ENCODE data around the gene PARM1. TPM values are rescaled to one million over a fixed set of nuclear protein-coding genes. Genes with fewer than 3 reads are reported as not detected.

PARM1 gene, protein sequence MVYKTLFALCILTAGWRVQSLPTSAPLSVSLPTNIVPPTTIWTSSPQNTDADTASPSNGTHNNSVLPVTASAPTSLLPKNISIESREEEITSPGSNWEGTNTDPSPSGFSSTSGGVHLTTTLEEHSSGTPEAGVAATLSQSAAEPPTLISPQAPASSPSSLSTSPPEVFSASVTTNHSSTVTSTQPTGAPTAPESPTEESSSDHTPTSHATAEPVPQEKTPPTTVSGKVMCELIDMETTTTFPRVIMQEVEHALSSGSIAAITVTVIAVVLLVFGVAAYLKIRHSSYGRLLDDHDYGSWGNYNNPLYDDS
- total RNA-seq (2021; fragmentation: NEBNext Ultra II Directional; extraction: Animal tissue kit (Norgen Biotek cat#: 25700)): under 1 TPM; 0.05 to 0.23 (median 0.16) TPM
- long read RNA-seq: 0 reads

DNA sequence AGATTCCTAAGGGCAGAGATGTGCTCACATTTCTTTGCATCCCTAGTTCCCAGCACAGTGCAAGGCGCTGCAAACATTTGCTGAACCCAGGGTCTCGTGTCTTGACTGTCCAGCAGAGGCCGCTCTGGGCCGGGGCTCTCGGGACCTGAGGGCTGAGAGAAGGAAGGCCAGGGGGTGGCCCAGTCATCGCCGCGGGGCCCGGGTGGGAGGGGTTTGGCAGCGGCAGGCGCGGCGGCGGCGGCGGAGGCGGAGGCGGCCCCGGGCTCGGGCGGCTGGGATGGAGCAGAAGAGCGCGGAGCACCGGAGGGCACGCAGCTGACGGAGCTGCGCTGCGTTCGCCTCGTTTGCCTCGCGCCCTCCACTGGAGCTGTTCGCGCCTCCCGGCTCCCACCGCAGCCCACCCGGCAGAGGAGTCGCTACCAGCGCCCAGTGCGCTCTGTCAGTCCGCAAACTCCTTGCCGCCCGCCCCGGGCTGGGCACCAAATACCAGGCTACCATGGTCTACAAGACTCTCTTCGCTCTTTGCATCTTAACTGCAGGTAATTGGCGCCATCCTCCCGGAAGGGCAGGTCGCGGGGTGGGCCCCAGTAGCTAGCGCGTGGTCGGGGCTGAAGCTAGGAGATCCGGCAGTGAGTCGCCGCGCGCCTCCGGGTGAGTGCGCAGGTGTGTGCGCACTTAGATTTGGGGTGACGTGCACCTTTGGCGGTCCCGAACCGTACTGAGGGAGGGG lies at the start of gene PARM1:
Gene PARM1, plus strand, starts transcription at position 285 of the 730 bp plus-strand sequence. Its CDS starts 212 bp downstream, at position 497.
- DNase-seq: peak; percentile 53
- TF ChIP-seq, protein P1, sequence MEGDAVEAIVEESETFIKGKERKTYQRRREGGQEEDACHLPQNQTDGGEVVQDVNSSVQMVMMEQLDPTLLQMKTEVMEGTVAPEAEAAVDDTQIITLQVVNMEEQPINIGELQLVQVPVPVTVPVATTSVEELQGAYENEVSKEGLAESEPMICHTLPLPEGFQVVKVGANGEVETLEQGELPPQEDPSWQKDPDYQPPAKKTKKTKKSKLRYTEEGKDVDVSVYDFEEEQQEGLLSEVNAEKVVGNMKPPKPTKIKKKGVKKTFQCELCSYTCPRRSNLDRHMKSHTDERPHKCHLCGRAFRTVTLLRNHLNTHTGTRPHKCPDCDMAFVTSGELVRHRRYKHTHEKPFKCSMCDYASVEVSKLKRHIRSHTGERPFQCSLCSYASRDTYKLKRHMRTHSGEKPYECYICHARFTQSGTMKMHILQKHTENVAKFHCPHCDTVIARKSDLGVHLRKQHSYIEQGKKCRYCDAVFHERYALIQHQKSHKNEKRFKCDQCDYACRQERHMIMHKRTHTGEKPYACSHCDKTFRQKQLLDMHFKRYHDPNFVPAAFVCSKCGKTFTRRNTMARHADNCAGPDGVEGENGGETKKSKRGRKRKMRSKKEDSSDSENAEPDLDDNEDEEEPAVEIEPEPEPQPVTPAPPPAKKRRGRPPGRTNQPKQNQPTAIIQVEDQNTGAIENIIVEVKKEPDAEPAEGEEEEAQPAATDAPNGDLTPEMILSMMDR (IDR thresholded peaks at IDR 0.05): peak; percentile 79
- Mint-ChIP-seq H3K27me3 (ENCODE audit: insufficient read depth) (peaks cover 33% of the 10 kb centered on the region), H3K4me3 (peak within 1 kb of the TSS; percentile 79), H3K27ac (no peak within 1 kb of the TSS), H3K36me3 (ENCODE audit: low read depth) (no peaks in the 10 kb centered on the region), H3K9me3 (no peaks in the 10 kb centered on the region), H3K4me1 (ENCODE audit: low read depth) (peaks cover 25% of the 10 kb centered on the region)

DNA sequence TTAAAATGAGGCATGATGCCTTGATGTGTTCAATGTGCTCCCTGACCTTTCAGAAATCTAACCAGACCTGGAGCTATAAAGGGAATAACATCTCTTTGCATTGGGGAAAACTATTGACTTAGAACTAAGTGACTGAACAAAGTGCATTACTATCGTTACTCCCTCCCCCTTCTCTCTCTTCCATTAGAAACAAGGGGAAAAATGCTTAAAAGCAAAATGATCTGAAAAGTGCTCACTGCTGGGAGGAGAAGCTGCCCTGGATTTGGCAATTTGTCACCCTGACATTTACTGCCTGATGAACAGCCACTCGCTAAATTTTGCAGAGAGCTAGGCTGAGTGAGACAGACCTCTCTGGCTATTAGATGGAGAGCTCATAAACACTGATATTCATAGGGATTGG lies 48.6 kb upstream of the PARM1 start:
- TF ChIP-seq, protein P1 (IDR thresholded peaks at IDR 0.05): no peak
- Mint-ChIP-seq H3K27me3 (ENCODE audit: insufficient read depth) (peaks cover 3% of the 10 kb centered on the region), H3K4me3 (no peak overlapping the region), H3K9me3 (peaks cover 7% of the 10 kb centered on the region; the same call in 1 of the 2 replicates), H3K27ac (peak overlapping the region; percentile 24; the same call in 1 of the 2 replicates), H3K4me1 (ENCODE audit: low read depth) (peaks cover 38% of the 10 kb centered on the region), H3K36me3 (ENCODE audit: low read depth) (peaks cover 9% of the 10 kb centered on the region; the same call in 1 of the 2 replicates)
- no peak for DNase-seq

DNA sequence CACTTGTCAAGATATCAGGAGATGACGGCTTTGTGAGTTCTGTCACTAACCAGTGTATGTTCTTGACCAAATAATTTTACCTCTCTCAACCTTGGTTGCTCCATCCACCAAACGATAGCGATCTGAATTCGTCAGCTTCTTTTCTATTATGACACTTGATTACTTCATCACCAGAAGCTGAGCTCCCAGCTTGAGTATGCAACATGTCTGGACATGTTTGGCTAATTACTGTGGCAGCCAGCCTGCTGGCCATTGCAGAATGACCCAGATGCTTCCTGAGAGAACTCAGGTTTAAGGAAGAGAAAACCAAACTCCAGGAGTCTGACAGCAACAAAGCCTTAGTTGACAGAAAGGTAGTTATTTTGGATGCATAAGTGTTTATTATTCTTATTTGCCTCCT lies 46.4 kb upstream of the PARM1 start:
- peaks cover 9% of the 10 kb centered on the region; the same call in 1 of the 2 replicates for H3K36me3 Mint-ChIP-seq (ENCODE audit: low read depth)
- H3K27ac Mint-ChIP-seq: peak overlapping the region; percentile 82
- H3K4me1 Mint-ChIP-seq (ENCODE audit: low read depth): peaks cover 38% of the 10 kb centered on the region
- TF ChIP-seq, protein P1 (IDR thresholded peaks at IDR 0.05): no peak
- H3K27me3 Mint-ChIP-seq (ENCODE audit: insufficient read depth): peaks cover 6% of the 10 kb centered on the region
- H3K4me3 Mint-ChIP-seq: peak overlapping the region; percentile 5; the same call in 1 of the 2 replicates
- peak; percentile 50 for DNase-seq
- peaks cover 7% of the 10 kb centered on the region; the same call in 1 of the 2 replicates for H3K9me3 Mint-ChIP-seq

DNA sequence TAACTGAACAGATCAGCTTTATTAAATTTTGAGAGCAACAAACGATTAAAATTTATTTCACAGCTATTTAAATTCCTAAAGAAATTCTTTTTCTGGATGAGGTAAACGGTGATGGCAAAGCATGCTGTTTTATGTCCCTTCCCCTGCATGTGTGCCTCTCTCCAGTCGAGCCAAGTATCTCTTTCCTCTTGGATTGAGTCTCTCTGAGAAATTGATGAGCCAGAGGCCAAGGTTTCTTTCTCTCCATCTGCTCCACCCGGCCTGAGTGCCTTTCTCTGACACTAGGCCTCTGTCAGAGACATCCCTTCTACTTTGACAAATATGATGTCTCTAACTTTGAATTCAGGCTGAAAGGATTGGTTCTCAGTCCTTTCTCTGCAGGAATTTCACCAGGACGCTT lies 42.6 kb upstream of the PARM1 start:
- Mint-ChIP-seq H3K9me3 (peaks cover 7% of the 10 kb centered on the region; the same call in 1 of the 2 replicates), H3K36me3 (ENCODE audit: low read depth) (peaks cover 9% of the 10 kb centered on the region; the same call in 1 of the 2 replicates), H3K27ac (no peak overlapping the region), H3K4me1 (ENCODE audit: low read depth) (peaks cover 18% of the 10 kb centered on the region), H3K27me3 (ENCODE audit: insufficient read depth) (peaks cover 14% of the 10 kb centered on the region), H3K4me3 (no peak overlapping the region)
- TF ChIP-seq, protein P1 (IDR thresholded peaks at IDR 0.05): no peak
- no peak for DNase-seq

DNA sequence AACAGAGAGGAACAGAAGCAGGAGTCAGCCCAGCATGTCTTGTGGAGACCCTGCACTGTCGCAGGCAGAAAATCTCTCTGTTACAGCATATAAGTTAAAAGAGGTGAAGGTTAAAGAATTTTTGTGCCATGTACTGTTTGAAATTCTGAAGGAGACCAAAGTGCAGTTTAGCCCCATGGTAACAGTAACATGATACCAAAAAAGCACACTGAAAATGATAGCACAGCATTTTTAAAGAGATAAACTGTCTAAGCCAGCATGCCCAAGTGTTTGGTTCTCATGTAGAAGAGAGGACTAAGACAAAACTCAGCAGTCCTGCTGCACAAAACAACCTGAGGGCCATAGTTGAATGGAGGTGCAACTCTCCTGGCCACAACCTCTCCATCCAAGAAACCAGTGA lies 41.9 kb upstream of the PARM1 start:
- Mint-ChIP-seq H3K4me1 (ENCODE audit: low read depth) (peaks cover 12% of the 10 kb centered on the region), H3K27ac (no peak overlapping the region), H3K9me3 (peaks cover 7% of the 10 kb centered on the region; the same call in 1 of the 2 replicates), H3K27me3 (ENCODE audit: insufficient read depth) (peaks cover 14% of the 10 kb centered on the region), H3K4me3 (no peak overlapping the region), H3K36me3 (ENCODE audit: low read depth) (peaks cover 9% of the 10 kb centered on the region; the same call in 1 of the 2 replicates)
- TF ChIP-seq, protein P1 (IDR thresholded peaks at IDR 0.05): no peak
- DNase-seq: no peak
